GM18867 (cell line): ENCODE results near the gene PACSIN1.
"Not testable (repeated sequence)": the region's sequence is repeated elsewhere in the genome, so short reads cannot be mapped to it uniquely, and the experiment has no call there.

Source experiments
- ATAC-seq: cut with Tn5 transposase; IDR thresholded peaks from one replicate; pipeline ENCODE4 v1.9.1; 2021; ENCODE audit warnings: mild to moderate bottlenecking, moderate library complexity; ENCODE audit not compliant: unreplicated experiment

The PACSIN1 gene

DNA sequence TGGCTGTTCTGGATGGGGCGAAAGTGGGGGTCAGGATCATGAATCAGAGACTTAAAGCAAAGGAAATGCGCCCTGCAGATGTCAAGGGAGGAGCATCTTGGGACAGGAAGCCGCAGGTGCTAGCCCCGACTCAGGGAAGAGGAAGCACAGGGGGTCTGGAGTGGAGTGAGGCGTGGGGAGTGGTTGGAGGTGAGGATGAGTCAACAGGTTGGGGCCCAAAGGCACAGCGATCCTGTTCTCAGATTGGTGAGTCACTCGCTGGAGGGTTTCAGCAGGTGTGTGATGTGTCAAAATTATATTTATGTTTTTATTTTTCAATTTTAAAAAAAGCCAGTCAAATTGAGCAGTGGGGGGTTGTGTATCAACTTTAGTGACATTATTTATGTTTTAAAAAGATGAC is 19.0 kb downstream of the PACSIN1 start:
- ATAC-seq = no peak

DNA sequence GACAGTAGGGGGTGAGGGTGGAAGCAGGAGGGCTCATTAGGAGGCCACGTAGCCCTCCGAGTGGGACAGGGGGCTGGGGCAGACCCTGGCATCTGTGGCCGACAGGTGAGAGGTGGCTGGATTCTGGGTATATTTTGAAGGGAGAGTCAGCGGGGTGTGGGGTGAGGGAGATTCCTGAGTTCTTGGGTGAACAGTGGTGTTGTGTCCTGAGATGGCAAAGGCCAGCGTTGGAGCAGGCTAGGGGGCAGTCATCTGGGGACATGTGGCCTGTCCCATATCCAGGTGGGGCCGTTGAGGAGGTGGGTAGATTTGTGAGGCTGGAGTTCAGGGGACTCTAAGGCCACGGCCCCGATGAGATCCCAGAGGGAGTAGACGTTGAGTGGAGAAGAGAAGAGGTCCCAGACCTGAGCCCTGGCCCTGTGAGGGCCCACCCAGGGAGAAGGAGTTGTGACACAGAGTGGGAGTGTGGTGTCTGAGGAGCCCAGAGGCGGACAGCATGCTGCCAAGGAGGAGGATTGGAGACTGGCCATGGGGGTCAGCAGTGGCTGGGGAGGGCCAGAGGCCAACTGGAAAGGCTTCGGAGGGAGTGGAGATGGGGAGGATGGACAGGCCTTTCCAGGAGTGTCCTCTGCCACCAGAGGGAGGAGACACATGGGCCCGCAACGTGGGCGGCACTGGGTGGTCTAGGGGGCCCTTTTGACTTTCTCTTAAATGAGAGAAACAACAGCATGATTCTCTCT is 19.6 kb downstream of the PACSIN1 start:
- ATAC-seq = no peak

DNA sequence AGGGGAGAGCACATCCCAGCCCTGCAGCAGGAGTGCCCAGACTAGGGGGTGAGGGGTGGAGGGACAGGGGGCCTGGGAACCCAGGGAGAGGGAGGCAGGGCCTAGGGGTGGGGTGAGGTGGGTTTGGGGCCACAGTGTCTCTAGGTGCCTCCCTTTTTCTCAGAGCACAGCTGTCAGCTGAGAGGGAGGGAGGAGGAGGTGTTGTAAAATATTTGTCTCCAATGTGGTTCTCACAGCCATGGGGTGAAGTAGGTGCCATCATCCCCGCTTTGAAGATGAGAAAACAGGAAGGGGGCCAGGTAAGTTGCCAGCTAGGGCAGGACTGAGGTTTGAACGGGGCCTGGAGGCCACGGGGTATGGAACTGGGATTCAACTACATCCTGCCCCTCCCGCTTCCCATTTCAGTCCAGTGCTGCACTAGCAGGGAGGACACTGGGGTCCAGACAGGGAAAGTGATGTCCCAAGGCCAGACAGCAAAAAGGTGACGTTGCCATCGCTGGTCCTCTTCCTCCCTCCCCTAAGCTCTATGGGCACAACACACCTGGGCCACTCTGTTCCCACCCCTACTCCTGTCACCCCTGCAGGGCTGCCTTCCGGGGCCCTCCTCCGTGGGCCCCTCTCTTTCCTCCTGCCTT is 20.3 kb downstream of the PACSIN1 start:
- ATAC-seq = no peak

DNA sequence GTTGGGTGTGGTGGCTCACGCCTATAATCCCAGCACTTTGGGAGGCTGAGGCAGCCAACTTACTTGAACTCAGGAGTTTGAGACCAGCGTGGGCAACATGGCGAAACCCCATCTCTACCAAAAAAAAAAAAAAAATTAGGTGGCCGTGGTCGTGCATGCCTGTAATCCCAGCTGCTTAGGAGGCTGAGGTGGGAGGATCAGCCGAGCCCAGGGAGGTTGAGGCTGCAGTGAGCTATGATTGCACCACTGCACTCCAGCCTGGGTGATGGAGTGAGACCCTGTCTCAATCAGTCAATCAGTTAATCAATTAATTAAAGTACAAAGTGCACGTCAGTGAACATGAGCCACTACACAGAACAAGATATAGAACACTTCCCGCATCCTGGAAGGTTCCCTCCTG is 21.0 kb downstream of the PACSIN1 start:
- ATAC-seq = not testable (repeated sequence)

DNA sequence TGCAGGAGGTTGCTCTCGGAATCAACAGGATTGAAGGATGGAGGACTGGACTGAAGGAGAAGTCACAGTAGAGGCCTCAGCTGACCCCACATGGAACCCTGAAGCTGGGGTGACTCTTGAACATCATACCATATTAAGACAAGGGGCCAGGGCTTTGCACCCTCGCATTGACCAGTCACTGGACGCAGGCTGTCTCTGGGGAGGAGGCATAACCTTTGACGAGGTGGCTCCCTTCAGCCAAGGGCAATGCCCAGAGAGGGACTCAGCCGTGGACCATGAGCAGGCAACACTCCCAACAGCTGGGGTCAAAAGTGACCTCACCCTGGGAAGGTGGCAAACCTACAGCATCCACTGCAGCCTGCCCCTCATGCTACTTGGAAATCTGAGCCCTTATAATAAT is 21.7 kb downstream of the PACSIN1 start:
- ATAC-seq = no peak

DNA sequence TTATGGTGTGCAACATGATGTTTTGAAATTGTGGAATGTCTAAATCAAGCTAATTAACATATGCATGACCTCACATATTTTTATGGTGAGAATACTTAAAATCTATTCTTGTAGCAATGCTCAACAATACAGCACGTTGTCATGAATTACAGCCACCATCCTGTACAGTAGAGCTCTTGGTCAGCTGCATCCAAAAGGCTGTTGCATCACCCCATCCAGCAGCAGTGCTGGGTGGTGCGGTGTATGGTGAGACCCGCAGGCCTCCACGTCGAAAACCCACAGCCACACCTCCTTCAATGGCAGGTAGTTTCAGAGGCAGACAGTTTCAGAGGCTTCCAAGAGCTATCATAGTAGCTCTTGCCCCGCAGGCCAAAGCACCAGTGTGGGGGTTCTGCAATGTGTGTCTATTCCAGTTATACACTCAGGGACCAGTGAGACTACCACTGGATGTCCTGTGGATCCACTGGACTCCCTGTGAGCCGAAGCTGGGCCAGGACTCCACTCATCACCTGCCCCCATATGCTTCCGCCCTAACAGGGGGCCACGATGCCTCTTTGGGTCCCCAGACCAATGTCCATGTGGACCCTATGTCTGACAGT is 23.4 kb downstream of the PACSIN1 start:
- no peak for ATAC-seq

DNA sequence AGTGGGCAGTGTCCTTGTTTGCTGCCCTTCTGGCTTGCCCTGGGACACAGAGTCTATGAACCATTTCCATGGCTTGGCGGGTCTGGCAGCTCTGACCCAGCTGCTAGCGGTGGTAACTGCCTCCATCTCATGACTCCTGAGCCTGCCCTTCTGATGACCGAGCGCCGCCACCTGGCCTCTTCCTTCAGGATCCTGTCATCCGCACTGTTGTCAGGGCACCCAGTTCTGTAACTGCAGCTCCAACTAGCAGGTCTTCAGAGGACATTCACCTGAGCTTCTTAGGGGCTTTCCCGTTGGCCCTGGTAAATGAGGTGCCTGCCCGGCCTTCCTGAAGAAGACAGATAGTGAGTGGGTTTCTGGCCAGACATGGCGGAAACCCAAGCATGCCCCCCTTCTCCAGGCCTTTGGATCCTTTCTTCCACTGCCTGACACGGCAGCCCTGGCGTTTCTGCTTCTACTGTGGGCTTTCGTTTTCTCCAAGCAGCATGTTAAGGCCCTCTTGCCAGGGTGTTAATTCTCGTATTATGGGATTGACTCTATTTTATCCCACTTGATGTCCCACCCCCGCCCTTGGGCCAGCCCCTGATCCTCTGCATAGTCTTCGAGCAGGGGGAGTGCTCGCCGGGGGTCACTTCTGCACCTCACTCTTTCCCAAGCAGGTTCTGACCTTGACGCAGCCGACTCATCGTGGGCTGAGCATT is 24.7 kb downstream of the PACSIN1 start:
- ATAC-seq = no peak

DNA sequence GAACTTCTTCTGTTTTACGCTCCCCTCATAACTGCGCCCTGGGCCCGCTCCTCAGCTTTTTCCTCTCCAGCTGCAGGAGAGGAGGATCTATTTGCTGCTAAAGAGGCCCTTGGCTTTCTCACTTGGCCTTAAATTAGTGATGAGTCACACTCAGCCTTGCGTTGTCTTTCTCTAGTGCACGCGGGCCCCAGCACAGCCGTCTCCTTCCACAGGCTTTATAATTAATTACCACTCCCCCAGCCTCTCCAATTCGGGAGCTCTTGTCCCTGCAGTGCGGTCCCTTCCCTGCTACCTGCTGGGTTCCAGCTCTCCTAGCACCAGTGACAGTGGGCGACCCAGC is 25.2 kb downstream of the PACSIN1 start:
- ATAC-seq = no peak

DNA sequence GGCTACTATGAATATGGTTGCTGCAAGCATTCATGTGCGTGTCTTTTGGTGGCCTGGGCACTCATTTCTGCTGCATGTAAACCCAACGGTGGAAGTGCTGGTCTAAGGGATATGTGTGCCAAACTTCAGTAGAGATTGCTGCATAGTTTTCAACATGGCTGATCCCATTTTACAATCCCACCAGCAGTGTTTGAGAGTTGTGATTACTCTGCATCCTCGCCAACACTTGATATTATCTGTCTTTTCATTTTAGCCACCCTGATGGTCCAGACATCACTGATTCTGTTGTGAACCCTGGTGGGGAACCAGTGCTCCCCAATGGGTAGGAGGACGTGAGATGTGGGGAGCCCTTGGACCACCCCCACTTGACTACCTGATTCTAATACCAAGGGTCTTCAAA is 27.5 kb downstream of the PACSIN1 start:
- ATAC-seq = no peak

DNA sequence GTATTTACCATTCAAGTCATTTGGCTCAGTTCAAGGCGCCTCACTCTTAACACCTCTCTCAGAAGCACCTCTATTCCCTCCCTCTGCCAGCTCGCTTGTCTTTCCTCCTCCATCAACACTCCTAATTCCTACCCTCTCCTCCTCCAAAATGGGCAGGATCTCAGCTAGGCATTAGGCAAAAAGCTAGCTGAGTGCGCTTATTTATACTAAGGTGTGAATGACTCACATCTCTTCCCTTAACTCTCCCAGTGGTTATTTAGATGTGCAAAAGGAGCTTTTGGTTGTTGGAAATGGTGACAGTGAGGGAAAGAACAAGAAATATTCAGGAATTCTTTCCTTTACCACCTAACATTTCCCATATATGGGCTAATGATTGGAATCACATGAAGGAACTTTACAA is 29.1 kb downstream of the PACSIN1 start:
- no peak for ATAC-seq

DNA sequence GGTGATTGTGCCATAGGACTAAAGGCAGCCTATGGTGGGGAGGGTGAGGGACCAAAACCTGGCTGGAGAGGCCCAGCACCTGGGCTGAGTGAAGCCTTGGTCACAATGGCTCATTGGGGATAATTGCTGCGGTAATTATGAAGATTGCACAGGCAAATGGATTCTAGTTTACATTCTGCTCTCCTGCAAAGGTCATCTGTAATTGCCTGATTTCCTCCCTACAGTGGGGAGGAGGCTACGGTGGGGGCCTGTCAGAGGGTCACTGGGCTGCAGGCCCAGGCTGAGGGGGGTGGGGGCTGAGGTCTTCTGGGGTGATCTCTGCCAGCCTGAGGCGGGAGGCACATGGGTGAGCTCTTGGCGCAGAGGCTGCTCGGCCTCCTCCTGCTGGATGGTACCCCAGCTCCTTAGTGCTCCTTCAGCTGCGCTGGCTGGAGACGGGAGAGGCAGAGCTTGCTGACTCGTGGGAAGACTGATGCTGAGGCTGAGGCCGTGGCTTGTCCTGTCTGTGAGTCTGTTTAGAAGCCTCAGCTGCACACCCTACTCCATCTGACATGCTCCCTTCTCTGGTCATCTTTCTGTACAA is 30.3 kb downstream of the PACSIN1 start:
- ATAC-seq = no peak

DNA sequence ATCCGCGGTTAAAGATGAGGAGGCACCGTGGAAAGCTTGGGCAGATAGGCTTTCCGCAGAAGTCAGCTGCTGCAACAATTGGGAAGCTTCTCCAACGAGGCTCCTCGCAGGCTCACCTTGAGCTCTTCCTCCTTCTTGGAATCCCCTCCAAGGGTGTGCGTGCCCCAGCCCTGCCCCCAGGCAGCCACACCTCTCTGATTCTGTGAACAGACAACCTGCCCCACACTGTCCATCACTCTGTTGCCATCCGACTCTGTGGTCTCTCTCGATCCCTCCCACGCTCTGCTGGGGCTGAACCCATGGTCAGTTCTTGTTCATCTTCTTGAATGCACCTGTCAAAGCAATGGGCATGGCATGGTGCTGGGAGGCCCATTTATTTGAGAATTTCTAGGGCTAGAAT is 31.5 kb downstream of the PACSIN1 start:
- no peak for ATAC-seq

DNA sequence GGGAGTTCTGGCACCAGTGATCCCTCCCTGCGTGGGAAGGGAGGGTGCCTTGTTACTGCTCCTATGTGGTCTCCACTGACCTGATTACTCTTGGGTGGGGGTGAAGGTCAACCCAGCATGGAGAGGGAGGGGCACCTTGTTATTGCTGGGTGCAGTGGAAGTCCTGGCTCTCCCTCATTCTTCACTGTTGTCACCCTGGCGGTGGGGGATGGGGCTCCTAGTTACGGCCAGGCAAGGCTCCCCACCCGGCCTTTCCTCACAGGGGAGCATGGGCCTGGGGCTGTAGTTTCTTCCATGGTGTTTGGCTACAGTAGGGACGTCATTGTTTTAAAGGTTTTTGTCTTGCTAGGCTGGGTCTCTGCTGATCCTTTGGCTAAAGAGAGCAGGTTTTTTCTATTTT is 40.8 kb downstream of the PACSIN1 start:
- ATAC-seq = no peak

DNA sequence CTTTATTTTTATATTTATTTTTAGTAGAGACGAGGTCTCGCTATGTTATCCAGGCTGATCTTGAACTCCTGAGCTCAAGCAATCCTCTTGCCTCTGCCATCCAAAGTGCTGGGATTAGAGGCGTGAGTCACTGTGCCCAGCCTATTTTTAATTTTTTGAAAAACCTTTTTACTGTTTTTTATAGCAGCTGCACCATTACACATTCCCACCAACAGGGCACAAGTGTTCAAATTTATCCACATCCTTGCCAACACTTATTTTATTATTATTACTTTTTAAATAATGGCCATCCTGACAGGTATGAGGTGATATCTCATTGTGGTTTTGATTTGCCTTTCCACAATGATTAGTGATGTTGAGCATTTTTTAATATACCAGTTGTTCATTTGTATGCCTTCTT is 42.5 kb downstream of the PACSIN1 start:
- no peak for ATAC-seq

DNA sequence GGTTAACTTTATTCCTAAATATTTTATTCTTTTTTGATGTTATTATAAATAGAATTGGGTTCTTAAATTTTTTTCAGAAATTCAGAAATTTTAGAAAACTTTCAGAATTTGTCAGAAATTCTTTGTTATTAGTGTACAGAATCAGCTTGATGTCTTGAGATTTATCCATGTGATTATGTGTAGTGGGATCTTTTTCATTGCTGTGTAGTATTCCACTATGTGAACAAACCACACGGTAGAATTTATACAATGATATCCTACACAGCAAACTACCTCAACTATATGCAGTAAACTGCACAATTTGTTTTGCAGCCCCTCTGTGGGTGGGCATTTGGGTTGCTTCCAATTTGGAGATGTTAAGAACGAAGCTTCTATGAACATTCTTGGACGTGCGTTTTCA is 43.9 kb downstream of the PACSIN1 start:
- ATAC-seq = no peak

DNA sequence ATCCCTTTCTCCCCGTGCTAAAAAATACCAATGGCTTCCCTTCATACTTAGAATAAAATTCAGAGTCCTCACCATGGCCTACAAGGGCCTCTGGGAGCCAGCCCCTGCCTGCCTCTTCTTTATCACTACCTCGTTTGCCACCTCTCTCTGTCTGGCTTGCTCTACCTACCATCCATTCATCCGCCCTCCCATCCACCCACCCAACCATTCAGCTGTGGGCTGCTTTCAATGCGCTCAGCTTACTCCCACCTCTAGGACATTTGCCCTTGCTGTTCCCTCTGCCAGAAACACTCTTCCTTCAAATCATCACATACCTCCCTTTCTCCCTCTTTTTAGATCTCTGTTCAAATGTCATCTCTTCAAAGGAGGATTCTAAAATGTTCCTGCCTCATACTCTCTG is 44.4 kb downstream of the PACSIN1 start:
- ATAC-seq = no peak

DNA sequence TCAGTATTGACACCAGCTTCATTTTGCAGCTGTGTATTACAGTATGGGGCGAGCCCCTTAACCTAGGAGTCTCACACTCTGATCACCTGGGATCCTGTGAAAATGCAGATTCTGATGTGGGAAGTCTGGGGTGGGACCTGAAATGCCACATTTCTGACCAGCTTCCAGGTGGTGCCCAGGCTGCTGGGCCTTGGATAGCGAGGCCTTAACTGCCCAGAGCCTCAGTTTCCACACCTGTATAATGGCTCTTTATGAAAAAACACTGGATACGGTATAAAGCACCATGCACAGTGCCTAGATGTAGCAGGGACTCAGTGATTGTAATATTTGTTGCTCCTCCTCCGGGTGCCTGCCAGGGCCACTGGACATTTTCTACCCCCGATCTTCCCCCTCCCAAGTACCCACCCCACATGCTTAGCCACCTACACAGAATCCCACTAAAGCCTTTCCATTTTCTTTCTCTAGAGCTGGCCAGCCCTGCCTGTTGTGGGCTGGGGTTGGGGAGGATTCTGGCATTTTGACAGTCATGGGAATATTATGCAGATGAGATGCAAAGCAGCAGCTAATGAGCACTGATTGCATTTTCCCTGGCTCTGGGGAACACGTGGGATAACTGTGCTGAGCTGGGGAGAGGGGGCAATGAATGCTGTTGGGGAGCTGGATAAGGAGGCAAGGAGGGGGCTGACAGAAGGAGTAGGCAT is 45.5 kb downstream of the PACSIN1 start:
- no peak for ATAC-seq

DNA sequence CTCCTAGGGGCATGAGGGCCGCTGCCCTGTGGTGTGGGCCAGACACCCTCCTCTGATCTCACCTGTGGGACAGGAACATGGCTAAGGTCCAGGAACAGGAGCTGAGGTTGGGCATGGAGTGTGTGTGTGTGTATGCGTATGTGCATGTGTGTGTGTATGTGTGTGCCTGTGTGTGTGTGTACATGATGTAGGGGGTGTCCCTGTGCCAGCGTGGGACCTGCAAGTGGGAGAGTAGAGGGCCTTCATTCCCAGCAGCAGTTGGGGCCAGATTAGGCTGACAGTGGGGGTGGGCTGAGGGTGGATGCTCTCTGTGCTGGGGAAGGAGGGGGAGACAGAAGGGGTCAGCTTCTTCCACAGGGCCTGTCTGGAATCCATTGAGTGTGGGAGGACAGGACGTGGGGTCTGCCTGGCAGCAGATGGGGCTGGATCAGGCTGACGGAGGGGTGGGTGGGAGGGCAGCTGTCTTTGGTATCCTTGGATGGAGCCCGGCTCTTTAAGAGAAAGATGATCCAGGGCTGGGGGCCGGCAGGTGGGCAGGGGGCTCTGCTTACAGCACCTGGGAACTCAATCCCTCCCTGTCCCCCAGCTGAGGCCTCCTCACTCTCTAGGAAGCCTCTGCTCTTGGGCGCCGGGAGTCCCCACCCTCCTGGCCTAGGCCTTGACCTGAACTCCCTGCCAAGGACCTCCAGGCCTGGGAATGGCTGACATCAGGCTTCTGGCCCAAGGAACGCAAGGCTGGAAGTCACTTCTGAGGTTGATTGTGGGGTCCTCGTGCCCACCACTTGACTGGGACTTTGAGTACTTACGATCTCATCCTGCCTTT is 46.2 kb downstream of the PACSIN1 start:
- ATAC-seq = no peak

DNA sequence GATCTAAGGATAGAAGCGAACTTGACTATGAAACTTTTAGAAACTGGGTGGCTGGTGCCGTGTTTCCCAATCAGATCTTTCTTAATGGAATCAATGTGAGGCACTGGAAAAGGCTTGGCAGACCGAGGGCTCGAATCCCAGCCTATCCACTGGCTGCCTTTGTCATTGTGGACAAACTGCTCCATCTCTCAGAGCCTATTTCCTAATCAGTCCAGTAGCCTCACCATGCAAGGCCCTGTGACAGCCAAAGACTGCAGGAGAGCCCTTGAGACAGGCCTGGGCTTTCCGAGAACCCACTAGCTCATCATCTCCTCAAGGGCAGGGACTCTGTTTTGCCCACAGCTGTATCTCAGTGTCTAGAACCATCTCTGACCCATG is 46.9 kb downstream of the PACSIN1 start:
- ATAC-seq = no peak

DNA sequence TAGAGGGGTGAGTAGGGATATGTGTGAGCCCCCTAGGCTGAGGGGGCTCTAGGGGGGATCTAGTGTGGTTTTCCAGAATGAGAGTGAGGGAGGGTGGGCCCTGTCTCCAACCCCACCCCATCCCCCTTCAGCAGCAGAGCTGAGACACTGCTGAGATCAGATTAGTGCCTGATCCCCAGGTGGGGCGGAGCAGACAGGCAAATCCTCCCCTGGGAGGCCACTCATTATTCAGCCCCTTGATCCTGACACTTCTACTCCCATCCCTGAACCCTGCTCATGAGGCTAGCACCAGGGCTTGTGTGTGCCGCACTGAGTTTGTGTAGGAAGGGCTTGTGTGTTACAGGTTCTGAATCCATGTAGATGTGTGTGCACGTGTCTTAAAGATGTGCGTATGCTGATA is 47.8 kb downstream of the PACSIN1 start:
- ATAC-seq = no peak
